NB4 (cell line): ENCODE data around the gene TMEM63B.
"Not testable (repeated sequence)": the region's sequence is repeated elsewhere in the genome, so short reads cannot be mapped to it uniquely, and the experiment has no call there.

Experiments
- DNase-seq: peaks from one replicate; pipeline ENCODE4 v3.0.0; 2010; ENCODE audit warnings: low read depth
- H3K4me3 ChIP-seq: one replicate; pipeline ENCODE4 v1.5.1; 2011; ENCODE audit warnings: mild to moderate bottlenecking, low read depth, low read length, moderate library complexity
- MAX ChIP-seq: IDR thresholded peaks from 2 replicates; pipeline ENCODE4 v1.6.1; 2011; ENCODE audit warnings: low read depth, low read length
- MYC ChIP-seq: IDR thresholded peaks from 2 replicates; pipeline ENCODE4 v1.6.1; 2011; ENCODE audit warnings: low read depth, low read length
- POLR2A ChIP-seq: IDR thresholded peaks from 2 replicates; pipeline ENCODE4 v1.6.1; 2011; ENCODE audit warnings: mild to moderate bottlenecking; ENCODE audit not compliant: insufficient read length; ENCODE audit errors: extremely low read depth
- TF ChIP-seq, protein P1 (sequence below): IDR thresholded peaks from one replicate; pipeline ENCODE4 v1.5.1; 2012; ENCODE audit warnings: low read depth, low read length

Gene TMEM63B

DNA sequence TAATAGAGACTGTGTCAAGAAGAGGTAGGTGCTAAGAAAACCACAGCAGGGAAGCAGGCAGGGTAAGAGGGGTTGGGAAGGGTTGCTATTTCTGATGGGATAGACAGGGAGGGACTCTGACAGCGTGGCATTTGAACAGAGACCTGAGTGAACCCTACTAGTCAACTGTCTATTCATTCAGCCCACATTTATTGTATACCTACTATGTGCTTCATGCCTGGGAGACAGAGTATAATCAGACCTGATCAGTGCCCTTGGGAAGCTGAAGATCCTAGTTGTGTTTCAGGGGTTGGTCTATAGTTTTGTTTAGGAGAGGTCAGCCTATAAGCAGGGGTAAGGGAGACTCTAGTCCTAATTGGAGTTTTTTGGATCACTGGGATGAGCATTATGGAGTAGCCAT, 16.4 kb downstream of the TMEM63B start:
- H3K4me3 ChIP-seq = no peak overlapping the region
- TF ChIP-seq, protein P1, sequence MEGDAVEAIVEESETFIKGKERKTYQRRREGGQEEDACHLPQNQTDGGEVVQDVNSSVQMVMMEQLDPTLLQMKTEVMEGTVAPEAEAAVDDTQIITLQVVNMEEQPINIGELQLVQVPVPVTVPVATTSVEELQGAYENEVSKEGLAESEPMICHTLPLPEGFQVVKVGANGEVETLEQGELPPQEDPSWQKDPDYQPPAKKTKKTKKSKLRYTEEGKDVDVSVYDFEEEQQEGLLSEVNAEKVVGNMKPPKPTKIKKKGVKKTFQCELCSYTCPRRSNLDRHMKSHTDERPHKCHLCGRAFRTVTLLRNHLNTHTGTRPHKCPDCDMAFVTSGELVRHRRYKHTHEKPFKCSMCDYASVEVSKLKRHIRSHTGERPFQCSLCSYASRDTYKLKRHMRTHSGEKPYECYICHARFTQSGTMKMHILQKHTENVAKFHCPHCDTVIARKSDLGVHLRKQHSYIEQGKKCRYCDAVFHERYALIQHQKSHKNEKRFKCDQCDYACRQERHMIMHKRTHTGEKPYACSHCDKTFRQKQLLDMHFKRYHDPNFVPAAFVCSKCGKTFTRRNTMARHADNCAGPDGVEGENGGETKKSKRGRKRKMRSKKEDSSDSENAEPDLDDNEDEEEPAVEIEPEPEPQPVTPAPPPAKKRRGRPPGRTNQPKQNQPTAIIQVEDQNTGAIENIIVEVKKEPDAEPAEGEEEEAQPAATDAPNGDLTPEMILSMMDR = no peak
- DNase-seq = no peak

GRCh38 chr6:44144536-44144935, 17.2 kb downstream of the TMEM63B start:
- DNase-seq, H3K4me3 ChIP-seq: not testable (repeated sequence)

GRCh38 chr6:44145839-44146238, 18.5 kb downstream of the TMEM63B start:
- H3K4me3 ChIP-seq = no peak overlapping the region
- DNase-seq = no peak
- no peak for TF ChIP-seq MYC
- TF ChIP-seq, protein P1 = no peak
- no peak for TF ChIP-seq POLR2A
- no peak for TF ChIP-seq MAX

DNA sequence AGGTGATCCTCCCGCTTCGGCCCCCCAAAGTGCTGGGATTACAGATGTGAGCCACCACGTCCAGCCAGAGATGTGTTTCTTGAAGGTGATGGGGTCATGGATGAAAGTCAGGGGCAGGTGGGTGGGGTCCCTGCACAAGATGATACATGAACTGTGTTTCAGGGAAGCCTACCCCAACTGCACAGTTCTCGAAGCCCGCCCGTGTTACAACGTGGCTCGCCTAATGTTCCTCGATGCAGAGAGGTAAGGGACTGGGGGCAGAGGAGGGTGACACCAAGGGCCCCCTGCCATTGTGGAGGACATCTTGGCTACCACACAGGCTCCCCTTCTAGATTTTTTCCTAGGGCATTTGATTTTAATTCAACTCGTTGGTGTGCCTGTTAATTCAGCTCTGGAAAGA, 19.3 kb downstream of the TMEM63B start:
- no peak overlapping the region for H3K4me3 ChIP-seq
- TF ChIP-seq MYC = no peak
- TF ChIP-seq POLR2A = no peak
- TF ChIP-seq MAX = no peak
- TF ChIP-seq, protein P1 = no peak
- DNase-seq = no peak

DNA sequence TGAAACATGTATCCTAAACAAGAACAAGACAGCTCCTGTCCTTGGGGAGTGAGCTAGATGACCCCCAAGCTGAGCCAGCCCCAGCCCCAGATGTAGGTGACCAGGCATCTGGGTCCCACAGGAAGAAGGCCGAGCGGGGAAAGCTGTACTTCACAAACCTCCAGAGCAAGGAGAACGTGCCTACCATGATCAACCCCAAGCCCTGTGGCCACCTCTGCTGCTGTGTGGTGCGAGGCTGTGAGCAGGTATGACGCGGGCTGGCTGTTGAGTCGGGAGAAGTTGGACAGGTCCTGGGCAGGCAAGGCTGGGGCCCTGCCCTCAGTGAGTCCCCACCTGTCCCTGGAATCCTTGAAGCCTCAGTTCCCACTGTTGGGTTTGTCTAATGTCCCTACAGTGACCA, 19.9 kb downstream of the TMEM63B start:
- DNase-seq = no peak
- TF ChIP-seq, protein P1 = no peak
- no peak for TF ChIP-seq MAX
- TF ChIP-seq POLR2A = no peak
- TF ChIP-seq MYC = no peak
- no peak overlapping the region for H3K4me3 ChIP-seq

GRCh38 chr6:44148306-44148705, 21.0 kb downstream of the TMEM63B start:
- no peak for DNase-seq
- TF ChIP-seq POLR2A (no peak), MYC (no peak)
- TF ChIP-seq, protein P1 = no peak
- H3K4me3 ChIP-seq = no peak overlapping the region

DNA sequence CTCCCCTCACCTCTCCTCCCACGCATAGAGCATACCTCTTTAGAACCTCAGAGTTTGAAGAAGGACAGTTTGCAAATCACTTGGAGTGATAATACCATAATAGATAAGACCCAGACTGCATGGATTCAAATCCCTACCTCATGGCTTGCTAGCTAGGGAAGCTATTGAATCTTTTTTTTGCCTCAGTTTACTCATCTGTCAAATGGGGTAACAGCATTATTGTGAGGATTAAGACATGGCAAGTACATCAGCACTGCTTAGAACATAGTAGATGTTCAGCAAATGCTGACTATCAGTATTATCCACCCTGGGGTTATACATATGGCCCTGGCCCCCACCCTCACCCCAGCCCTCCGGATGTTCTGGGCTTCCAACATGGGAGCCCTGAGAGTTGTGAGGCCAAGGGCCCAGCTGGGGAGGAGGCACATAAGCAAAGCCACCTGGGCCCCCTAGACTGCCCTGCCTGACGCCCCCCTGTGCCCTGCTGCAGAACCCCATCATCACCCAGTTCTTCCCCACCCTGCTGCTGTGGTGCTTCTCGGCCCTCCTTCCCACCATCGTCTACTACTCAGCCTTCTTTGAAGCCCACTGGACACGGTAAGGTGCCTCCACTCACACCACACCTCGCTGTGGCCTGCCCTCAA, 22.1 kb downstream of the TMEM63B start:
- no peak overlapping the region for H3K4me3 ChIP-seq
- TF ChIP-seq MYC = no peak
- TF ChIP-seq, protein P1 = no peak
- no peak for TF ChIP-seq POLR2A
- no peak for TF ChIP-seq MAX
- no peak for DNase-seq
